Fibroblast of skin of left biceps (primary cell): Measurements from ENCODE around the gene CLTC.
"Not testable (repeated sequence)": the region's sequence is repeated elsewhere in the genome, so short reads cannot be mapped to it uniquely, and the experiment has no call there.

Experiments
- DNase-seq, 2 experiments: peaks; one replicate each; pipeline ENCODE4 v3.0.0-alpha.2; 2013; ENCODE audit warnings: low read depth in 2 of 2

CLTC gene

DNA sequence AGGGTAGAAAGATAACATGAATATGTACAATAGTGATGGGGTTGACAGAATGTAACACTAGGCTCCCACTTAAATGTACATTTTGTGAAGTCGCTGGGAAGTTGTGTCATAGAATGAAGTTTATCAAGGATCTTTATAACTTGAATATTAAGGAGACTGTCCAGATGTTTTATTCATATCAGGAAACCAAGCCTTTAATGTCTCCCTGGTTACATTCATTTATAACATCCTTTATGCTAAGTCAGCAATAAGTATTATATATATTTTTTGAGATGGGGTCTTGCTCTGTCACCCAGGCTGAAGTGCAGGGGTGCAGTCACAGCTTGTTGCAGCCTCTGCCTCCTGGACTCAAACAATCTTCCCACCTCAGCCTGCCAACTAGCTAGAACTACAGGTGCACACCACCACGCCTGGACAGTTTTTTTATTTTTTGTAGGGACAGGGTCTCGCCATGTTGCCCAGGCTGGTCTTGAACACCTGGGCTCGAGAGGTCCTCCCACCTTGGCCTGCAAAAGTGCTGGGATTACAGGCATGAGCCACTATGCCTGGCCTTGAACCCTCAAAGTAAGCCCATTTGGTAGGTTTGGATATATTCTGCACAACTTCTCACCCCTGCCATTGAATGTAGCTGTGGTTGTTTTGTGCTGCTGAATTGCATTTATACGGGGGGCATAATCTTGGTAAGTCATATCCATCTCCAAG is 14.1 kb downstream of the CLTC start:
- DNase-seq = no peak

DNA sequence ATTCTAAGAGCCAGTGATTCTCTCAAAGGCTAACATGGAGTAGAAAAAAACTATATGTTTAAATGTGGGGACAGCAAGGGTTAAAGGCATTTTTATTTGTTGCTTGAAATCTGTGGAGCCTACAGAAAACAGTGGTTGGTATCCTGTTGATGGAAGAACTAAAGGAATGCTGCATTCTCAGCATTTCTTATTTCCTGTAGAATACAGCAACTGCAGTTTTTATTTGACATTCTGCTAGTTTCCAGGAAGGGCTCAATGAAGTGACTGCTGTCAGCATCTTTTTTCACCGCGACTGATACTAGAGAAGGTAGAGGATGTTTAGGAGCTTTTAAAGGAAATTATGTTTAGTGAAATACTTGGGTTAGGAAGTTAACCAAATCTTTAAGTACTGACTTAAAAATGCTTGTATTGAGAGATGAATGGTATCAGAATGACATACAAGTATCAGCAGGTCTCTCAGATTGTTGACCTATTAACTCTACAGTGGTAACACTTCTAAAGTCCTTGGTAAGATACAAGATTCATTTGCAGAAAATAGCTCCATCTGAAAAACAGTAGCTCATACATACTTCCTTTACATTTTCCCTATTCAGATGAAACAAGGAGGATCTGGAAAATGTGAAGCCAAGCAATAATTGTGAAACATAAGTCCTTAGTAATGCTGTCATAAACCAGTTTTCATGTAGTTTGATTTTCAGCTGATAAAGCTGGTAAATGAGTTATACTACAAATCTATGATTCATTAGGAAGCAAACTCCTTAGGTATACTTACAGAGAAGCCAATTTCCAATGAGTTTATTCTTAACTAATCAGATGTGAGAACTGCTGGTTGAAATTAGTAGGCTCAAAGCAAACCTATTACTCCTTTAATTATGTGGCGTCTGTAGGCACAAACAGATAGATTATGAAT is 15.2 kb downstream of the CLTC start:
- no peak for DNase-seq

DNA sequence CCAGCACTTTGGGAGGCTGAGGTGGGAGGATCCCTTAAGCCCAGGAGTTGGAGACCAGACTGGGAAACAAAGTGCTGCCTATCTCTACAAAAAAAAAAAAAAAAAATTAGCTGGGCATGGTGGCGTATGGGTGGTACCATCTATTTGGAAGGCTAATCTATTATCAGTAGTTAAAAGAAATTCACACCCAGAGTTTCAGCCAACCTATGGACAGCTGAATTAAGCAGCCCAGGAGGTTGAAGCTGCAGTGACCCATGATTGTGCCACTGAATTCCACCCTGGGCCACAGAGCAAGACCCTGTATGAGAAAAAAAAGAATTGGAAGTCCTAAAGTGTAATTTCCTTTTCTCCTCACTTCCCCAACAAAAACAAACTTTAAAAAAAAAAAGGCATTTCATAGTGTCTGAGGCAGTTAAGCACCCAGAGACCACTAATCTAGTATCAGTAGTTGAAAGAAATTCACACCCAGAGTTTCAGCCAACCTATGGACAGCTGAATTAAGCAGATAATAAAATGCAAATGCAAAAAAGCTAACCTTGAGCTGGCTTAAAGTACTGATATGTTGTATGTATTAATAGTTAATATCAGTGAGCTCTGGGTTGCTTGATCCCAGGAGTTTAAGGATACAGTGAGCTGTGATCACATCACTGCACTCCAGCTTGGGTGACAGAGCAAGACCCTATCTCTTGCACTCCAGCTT is 18.1 kb downstream of the CLTC start:
- DNase-seq = no peak

DNA sequence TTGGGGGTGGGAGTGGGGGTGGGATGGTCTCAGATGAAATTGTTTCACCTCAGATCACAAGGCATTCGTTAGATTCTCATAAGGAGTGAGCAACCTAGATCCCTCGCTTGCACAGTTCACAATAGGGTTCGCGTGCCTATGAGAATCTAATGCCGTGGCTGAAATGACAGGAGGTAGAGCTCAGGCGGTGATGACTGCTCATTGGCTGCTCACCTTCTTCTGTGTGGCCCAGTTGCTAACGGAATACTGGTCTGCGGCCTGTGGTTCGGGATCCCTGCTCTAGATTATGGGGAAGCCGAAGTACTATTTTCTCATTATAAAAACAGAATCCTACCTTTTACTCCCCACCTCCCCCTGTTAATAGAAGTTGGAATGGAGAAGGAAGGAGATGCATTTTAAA is 18.9 kb downstream of the CLTC start:
- DNase-seq = no peak

DNA sequence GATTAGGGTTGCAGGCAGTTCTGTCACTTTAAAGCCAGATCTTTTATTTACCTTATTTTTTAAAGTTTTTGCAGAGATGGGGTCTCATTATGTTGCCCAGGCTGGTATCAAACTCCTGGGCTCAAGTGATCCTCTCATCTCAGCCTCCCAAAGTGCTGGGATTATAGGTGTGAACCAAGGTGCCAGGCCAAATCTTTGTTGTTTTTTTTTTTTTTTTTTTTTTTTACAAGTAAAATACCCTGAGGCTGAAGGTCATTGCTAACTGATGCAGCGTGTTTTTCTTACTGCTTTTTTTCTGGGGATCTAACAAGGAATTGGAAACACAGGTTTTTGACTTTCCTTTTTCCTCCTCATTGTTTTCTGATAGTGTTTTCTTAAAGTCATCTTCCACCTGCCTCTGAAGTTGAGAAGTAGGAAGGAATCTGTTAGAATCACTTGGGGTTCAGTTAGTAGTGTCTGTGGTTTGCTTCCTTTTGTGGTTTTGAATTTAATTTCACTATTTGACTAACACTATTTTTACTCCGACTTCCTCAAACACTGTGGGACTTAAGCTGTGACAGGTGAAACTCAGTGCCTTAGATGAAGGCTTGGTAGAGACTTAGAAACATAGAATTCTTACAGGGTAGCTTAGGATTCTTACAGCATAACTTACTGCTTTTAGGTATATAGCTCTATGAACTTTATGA is 22.2 kb downstream of the CLTC start:
- no peak for DNase-seq

DNA sequence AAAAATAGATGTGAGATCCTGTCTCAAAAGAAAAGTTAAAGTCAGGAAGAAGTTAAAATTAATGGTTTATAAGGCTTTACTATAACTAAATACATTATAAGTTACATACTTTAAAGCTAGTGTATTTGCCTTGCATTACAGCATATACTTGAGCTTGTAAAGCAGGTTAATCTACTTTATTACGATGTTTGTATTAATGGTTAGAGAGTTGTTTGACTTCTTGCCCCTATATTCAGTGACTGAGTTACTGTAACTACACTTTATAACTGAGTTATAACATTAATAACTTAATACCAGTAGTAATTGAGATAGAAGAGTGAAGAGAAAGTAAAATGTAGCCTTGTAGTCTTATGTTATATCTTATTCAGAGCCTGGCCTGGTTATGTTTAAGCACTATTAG is 22.9 kb downstream of the CLTC start:
- DNase-seq = no peak

DNA sequence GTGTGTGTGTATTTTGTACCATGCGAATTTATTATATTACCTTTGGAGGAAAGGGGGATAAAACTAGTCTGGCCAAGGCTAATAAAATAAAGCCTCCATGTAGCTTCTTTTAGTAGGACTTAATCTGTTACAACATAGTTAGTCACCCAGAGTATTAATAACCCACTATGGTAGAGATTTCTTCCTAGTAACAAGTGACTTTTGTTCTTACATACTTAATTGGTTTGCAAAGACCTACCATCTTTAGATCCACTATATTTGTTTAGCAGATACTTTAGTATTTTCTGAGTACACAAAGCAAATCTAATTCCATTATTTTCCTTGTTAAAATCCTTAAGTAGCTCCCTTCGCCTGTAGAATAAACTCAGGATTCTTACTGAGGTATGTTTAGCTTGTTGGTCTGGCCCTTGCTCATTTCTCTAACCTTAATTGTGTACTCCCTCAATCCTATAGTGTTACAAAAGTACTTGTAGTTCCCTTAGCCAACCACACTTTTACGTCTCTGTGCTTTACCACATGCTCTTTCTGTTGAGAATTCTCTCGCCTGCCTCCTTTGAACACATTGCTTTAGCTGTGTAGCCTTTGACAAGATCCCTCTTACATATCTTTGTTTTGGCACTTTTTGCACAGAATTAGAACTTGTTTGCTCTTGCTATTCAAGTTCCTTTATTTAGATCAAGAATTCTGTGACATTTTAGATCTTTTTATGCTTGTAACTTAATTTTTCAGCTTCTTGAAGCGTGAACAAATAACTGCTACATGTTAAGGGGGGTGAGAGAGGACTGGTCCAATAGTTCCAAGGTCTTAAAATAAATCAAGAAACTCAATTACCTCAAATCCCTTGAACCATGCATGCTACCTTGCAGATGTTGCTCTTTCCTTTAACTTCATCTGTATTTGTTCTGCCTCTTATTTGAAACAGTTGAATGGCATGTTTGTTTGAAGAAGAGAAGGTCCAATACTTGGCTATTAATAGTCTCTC is 23.8 kb downstream of the CLTC start:
- no peak for DNase-seq

DNA sequence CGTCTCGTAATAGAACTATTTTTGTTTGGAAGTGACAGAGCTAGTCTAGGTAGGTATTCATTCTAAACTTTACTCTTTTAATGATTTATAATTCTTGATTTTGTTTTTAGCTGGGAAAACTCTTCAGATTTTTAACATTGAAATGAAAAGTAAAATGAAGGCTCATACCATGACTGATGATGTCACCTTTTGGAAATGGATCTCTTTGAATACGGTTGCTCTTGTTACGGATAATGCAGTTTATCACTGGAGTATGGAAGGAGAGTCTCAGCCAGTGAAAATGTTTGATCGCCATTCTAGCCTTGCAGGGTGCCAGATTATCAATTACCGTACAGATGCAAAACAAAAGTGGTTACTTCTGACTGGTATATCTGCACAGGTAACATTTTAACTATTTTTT is 27.6 kb downstream of the CLTC start:
- no peak for DNase-seq

DNA sequence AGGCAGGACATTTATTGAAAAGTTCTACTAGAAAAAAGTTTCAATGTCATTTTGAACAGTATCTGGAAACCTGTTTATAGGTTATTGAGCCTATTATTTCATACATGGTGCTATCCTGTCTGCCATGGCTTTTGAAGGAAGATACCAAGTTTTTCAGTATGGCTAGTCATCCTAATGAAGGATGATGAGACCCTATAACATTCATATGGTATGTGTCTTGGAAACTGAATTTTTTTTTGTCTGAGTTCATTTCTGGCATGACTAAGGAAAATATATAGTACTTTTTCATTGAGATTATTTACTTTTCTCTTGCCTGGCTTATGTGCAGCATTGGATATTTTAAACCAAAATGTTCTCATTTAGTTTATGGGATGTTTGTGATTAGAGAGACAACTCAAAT is 30.2 kb downstream of the CLTC start:
- no peak for DNase-seq

DNA sequence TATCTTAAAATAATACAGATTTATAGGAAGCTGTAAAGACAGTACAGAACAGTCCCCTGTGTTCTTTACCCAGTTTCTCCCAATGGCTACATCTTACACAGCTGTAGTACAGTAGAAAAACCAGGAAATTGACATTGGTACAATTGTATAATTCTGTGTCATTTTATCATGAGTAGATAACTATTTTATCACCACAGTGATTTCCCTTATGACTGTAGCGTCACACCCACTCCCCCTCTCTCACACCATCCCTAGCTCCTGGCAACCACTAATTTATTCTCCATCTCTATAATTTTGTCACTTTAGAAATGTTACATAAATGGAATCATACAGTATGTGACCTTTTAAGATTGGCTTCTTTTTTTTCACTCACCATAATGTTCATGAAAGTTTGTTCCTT is 30.9 kb downstream of the CLTC start:
- DNase-seq = no peak

DNA sequence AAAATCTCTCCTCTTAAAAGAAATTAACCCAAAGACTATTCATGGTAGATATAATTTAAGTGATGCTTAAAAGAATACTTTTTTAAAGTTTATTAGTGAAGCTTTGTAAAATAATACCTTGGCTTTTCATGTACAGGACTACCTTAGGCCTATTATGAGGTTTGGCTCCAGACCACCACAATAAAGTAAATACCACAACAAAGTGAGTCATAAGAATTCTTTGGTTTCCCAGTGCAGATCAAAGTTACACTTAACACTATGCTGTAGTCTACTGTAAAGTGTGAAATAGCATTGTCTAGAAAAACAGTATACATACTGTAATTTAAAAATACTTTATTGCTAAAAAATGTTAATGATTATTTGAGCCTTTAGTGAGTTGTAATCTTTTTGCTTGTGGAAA is 31.7 kb downstream of the CLTC start:
- no peak for DNase-seq

DNA sequence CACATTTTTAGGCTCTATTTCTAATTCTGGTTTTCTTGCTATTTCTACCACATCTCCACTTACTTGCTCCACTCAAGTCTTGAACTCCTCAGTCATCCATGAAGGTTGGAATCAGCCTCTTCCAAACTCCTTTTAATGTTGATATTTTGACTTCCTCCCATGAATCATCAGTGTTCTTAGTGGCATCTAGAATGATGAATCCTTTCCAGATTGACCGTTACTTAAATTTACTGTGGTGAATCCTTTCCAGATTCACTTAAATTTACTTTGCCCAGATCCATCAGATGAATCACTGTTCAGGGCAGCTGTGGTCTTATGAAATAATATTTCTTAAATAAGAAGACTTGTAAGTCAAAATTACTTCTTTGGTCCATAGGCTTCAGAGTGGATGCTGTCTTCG is 32.4 kb downstream of the CLTC start:
- DNase-seq = no peak

DNA sequence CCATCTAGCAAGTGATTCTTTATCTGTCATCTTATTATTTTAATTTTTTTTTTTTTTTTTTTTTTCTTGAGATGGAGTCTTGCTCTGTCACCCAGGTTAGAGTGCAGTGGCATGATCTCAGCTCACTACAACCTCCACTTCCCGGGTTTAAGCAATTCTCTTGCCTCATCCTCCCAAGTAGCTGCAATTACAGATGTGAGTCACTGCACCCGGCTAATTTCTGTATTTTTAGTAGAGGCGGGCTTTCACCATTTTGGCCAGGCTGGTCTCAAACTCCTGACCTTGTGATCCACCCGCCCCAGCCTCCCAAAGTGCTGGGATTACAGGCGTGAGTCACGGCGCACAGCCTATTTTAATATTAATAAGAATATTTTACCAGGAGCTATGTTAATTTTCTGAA is 36.9 kb downstream of the CLTC start:
- not testable (repeated sequence) for DNase-seq

DNA sequence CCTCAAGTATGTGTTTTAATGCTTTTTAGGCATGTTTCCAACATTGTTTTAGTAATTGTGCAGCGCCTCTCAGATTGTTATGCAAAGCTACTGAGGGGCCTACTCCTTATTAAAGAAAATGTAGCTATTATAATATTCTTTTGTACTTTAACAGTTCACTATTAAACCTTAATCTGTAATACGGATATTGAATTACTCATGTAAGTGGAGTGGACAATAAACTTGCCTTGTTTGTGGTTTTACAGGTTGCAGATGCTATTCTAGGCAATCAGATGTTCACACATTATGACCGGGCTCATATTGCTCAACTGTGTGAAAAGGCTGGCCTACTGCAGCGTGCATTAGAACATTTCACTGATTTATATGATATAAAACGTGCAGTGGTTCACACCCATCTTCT is 46.5 kb downstream of the CLTC start:
- DNase-seq = no peak

DNA sequence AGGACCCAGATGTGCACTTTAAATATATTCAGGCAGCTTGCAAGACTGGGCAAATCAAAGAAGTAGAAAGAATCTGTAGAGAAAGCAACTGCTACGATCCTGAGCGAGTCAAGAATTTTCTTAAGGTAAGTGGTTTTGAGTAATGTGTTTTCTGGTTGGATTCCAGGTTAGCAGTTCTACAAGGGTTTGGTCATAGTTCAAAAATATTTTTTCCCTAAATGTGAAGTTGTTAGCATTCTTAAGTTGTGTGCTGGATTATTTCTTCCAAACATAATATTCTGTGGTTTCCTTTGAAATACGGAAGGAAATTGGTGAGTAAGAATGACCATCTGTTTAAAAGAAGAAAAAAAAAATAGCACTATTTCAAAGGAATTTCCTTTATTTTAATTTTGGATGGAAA is 49.1 kb downstream of the CLTC start:
- peak; percentile 86 to 89 for DNase-seq

DNA sequence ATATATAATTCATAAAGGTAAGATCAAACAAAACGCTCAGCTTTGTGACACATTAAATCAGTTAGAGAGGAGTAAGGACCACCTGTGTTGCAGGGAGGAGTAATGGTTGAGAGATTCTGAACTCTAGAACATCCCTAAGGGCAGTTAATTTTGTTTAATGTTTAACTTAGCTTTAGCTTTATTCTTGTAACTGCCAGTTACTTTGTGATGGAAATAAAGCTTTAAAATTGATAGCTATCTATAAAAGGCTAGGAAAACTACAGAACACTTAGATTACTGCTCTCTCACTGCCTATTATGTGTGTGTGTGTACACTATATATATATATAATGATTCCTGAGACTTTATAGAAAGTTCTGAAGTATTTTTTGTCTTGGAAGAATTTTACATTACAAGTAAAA is 49.7 kb downstream of the CLTC start:
- DNase-seq = no peak

DNA sequence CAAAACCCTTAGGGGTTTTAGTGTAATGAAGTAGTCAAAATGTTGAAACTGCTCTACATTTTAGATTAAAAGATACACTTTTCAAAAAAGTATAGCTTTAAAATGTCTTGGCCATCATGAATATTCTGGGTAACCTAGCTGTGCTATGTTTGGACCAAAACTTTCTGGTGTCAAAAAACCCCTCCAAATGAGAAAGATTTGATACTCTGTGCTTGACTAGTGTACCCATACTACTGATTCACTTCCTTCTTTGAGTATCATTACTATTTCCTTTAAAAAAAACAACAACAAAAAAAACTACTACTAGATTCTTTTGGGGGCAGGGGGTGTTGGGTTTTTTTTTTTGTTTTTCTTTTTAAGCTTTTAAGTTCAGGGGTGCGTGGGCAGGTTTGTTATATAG is 50.2 kb downstream of the CLTC start:
- DNase-seq = no peak

DNA sequence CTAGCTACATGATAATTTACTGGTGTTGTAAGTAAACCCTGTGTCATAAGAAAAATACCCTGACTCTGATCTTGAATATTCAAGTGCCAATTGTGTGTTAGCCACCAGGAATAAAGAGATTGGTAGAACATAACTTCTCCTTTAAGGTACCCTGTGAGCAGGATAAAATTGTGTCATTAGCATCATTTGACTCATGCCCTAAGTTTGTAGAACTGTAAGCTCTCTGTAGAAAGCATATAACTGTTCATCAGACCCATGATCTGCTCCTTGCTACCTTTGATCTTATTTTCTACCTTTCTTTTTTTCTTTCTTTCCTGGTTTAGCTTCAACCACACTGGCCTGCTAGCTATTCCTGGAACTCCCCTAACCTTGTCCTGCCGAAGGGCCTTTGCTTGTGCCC is 51.7 kb downstream of the CLTC start:
- DNase-seq = no peak

DNA sequence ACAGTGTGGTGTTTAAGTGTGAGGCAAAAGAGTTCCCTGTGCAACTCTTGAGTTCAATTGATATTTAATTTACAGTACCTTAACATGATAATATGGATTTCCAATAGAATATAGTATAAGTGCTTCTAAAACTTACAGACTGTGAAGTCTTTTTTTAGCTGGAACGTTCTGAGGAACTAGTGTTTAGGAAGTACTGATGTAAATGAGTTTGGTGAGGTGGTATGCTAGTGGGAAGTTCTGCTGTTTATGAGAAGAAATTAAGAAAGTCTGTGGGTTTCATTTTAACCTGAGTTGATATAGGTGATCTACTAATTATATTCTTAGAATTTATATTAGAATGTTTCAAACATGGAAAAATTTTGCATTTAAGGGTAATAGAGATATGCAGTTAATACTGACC is 55.5 kb downstream of the CLTC start:
- DNase-seq = no peak

DNA sequence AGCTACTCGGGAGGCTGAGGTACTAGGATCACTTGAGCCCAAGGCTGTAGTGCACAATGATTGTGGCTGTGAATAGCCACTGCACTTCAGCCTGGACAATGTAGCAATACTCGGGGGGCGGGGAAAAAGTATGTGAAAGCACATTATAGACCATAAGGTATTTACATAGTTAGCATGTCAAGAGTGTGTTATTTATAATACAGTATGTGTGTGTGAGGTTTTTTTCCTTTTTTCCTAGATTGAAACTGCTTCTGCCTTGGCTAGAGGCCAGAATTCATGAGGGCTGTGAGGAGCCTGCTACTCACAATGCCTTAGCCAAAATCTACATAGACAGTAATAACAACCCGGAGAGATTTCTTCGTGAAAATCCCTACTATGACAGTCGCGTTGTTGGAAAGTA is 57.0 kb downstream of the CLTC start:
- DNase-seq = peak; percentile 41 to 42

DNA sequence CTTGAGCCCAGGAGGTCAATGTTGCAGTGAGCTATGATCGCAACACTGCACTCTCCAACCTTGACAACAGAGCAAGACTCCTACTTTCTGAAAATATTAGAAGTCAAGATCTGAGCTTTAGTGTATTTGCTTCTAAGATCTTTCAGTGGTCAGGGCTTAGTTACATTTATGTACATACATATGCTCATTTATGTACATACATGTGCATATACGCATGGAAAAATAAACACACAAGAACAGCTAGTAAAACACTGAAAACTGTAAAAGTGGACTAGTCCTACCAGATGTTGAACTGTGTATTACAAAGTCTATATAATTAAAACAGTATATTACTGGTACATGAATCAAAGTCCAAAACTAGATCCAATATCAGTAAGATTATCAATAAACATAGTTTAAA is 59.2 kb downstream of the CLTC start:
- DNase-seq = no peak
